Loucy (cell line): ENCODE results near the gene TTC39B.

Source experiments
- H2AFZ ChIP-seq: fragments of 200-600 bp; sonication (generic); 2 replicates; pipeline ENCODE4 v1.6.0; 2016; ENCODE audit warnings: antibody characterized with exemption, mild to moderate bottlenecking, low read length, moderate library complexity
- H3F3A ChIP-seq: fragments of 200-600 bp; 2 replicates; pipeline ENCODE4 v1.6.0; 2016; ENCODE audit warnings: antibody characterized with exemption, low read depth, mild to moderate bottlenecking
- H3K27me3 ChIP-seq: fragments of 200-600 bp; sonication (generic); 2 replicates; pipeline ENCODE4 v1.6.1; 2014; ENCODE audit warnings: low read length, mild to moderate bottlenecking; ENCODE audit not compliant: insufficient read depth, poor library complexity, severe bottlenecking
- H3K36me3 ChIP-seq: fragments of 200-600 bp; sonication (generic); 2 replicates; pipeline ENCODE4 v1.6.1; 2016; ENCODE audit warnings: low read length; ENCODE audit not compliant: insufficient read depth
- H3K4me1 ChIP-seq: fragments of 200-600 bp; sonication (generic); 2 replicates; pipeline ENCODE4 v1.5.1; 2014; ENCODE audit warnings: low read length, mild to moderate bottlenecking; ENCODE audit not compliant: insufficient read depth, poor library complexity, severe bottlenecking
- H3K4me2 ChIP-seq: fragments of 200-600 bp; sonication (generic); 2 replicates; pipeline ENCODE4 v1.6.0; 2014; ENCODE audit warnings: antibody characterized with exemption, low read length, low read depth, mild to moderate bottlenecking; ENCODE audit not compliant: poor library complexity, severe bottlenecking
- H3K4me3 ChIP-seq: fragments of 200-600 bp; sonication (generic); 2 replicates; pipeline ENCODE4 v1.5.1; 2014; ENCODE audit warnings: low read length, mild to moderate bottlenecking, mixed read lengths; ENCODE audit not compliant: poor library complexity, severe bottlenecking
- H3K79me2 ChIP-seq: fragments of 200-600 bp; sonication (generic); 2 replicates; pipeline ENCODE4 v1.6.1; 2014; ENCODE audit warnings: low read length; ENCODE audit not compliant: insufficient read depth
- H3K9ac ChIP-seq: fragments of 200-600 bp; sonication (generic); 2 replicates; pipeline ENCODE4 v1.6.0; 2014; ENCODE audit warnings: mild to moderate bottlenecking, low read depth, low read length, moderate library complexity; ENCODE audit not compliant: poor library complexity, severe bottlenecking
- H3K9me2 ChIP-seq: fragments of 200-600 bp; sonication (generic); replicated peaks from 2 replicates; pipeline ENCODE4 v1.6.1; 2016; ENCODE audit warnings: low read depth, low read length, mixed read lengths
- H3K9me3 ChIP-seq: fragments of 200-600 bp; sonication (generic); 2 replicates; pipeline ENCODE4 v1.6.1; 2014; ENCODE audit warnings: mild to moderate bottlenecking, antibody characterized with exemption, low read length, low read depth; ENCODE audit not compliant: insufficient read depth
- H4K20me1 ChIP-seq: fragments of 200-600 bp; sonication (generic); 2 replicates; pipeline ENCODE4 v1.6.0; 2014; ENCODE audit warnings: antibody characterized with exemption, low read length, mild to moderate bottlenecking; ENCODE audit not compliant: insufficient read depth, poor library complexity, severe bottlenecking
- EZH2phosphoT487 ChIP-seq: fragments of 200-600 bp; IDR thresholded peaks from 2 replicates; pipeline ENCODE4 v1.6.1; 2018; ENCODE audit warnings: antibody characterized with exemption, mild to moderate bottlenecking, moderate library complexity, borderline replicate concordance
- TF ChIP-seq, protein P1 (sequence below): fragments of 200-600 bp; sonication (generic); conservative IDR thresholded peaks from 2 replicates; pipeline ENCODE4 v1.5.1; 2014; ENCODE audit warnings: mild to moderate bottlenecking, antibody characterized with exemption, low read length

TTC39B gene

DNA sequence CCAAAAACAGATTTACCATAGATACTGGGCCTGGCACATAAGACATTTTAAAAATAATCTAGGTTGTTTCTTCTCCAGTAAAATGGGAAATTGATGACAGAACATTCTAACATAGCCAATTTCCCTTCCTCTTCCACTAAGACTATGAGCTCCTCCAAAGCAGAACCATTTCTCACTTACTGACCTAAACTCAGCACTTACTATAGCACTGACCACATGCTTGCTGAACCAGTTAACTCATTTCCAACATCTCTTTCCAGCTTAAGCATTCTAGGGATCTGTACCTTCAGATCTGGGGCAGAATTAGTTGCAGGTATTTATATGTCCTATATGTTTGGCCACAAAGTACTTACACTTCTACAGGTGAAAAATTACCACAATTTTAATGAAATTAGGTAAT, 58.9 kb downstream of the TTC39B start:
- Histone ChIP-seq H3K9me2 (no peaks in the 10 kb centered on the region), H3K9me3 (no peaks in the 10 kb centered on the region), H3K27me3 (no peaks in the 10 kb centered on the region), H3K36me3 (no peaks in the 10 kb centered on the region), H3K4me2 (no peak overlapping the region), H3K4me3 (no peak overlapping the region), H3K79me2 (no peaks in the 10 kb centered on the region), H3F3A (no peaks in the 10 kb centered on the region), H4K20me1 (no peaks in the 10 kb centered on the region), H3K4me1 (peaks cover 11% of the 10 kb centered on the region), H3K9ac (no peak overlapping the region), H2AFZ (no peak overlapping the region)
- TF ChIP-seq EZH2phosphoT487 = no peak
- TF ChIP-seq, protein P1, sequence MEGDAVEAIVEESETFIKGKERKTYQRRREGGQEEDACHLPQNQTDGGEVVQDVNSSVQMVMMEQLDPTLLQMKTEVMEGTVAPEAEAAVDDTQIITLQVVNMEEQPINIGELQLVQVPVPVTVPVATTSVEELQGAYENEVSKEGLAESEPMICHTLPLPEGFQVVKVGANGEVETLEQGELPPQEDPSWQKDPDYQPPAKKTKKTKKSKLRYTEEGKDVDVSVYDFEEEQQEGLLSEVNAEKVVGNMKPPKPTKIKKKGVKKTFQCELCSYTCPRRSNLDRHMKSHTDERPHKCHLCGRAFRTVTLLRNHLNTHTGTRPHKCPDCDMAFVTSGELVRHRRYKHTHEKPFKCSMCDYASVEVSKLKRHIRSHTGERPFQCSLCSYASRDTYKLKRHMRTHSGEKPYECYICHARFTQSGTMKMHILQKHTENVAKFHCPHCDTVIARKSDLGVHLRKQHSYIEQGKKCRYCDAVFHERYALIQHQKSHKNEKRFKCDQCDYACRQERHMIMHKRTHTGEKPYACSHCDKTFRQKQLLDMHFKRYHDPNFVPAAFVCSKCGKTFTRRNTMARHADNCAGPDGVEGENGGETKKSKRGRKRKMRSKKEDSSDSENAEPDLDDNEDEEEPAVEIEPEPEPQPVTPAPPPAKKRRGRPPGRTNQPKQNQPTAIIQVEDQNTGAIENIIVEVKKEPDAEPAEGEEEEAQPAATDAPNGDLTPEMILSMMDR = no peak

DNA sequence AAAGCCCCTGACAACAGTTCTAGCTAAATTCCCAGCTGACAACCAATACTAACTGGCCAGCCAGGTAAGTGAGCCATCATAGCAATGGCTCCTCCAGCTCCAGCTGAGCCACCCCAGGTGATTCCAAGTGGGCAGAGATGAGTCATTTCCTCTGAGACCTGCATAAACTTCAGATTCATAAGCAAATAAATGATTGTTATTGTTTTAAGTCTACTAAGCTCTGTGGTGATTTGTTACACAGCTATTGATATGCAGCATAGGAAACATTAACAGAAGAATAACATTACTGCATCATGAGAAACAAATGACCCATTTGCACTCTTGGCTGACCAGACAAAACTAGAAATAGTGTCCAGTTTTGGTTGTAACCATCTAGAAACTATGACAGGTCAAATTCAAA, 60.3 kb downstream of the TTC39B start:
- Histone ChIP-seq H4K20me1 (no peaks in the 10 kb centered on the region), H3K36me3 (no peaks in the 10 kb centered on the region), H3K9me2 (no peaks in the 10 kb centered on the region), H3K9me3 (no peaks in the 10 kb centered on the region), H3K4me1 (peaks cover 11% of the 10 kb centered on the region), H3F3A (no peaks in the 10 kb centered on the region), H2AFZ (no peak overlapping the region), H3K4me2 (no peak overlapping the region), H3K9ac (no peak overlapping the region), H3K79me2 (no peaks in the 10 kb centered on the region), H3K27me3 (no peaks in the 10 kb centered on the region), H3K4me3 (no peak overlapping the region)
- TF ChIP-seq, protein P1 = no peak
- no peak for TF ChIP-seq EZH2phosphoT487

DNA sequence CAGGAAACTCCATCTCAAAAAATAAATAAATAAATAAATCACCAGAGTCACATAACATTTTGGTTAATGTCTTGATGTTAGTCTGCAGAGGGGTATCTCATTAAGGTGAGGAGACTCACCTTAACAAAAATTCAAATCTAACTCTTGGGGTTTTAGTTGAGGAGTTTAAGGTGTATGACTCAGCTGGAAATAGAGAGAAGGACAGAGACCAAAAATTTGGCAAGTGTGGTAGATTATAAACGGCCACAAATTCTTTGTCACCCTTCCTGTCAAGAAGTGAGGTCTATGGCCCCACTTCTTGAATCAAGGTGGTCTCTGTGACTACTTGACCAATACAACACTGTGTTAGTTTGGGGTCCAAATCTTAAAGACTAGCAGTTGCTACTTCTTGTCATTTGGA, 60.8 kb downstream of the TTC39B start:
- no peaks in the 10 kb centered on the region for H3F3A ChIP-seq
- no peaks in the 10 kb centered on the region for H3K79me2 ChIP-seq
- H3K9me3 ChIP-seq = no peaks in the 10 kb centered on the region
- H3K4me3 ChIP-seq = no peak overlapping the region
- no peak overlapping the region for H3K9ac ChIP-seq
- no peak for TF ChIP-seq EZH2phosphoT487
- TF ChIP-seq, protein P1 = no peak
- no peaks in the 10 kb centered on the region for H3K27me3 ChIP-seq
- H2AFZ ChIP-seq = no peak overlapping the region
- H3K36me3 ChIP-seq = no peaks in the 10 kb centered on the region
- no peak overlapping the region for H3K4me2 ChIP-seq
- no peaks in the 10 kb centered on the region for H3K9me2 ChIP-seq
- H4K20me1 ChIP-seq = no peaks in the 10 kb centered on the region
- peaks cover 11% of the 10 kb centered on the region for H3K4me1 ChIP-seq
